ENCODE measurements around the gene FLT1. TPM values are rescaled to one million over a fixed set of nuclear protein-coding genes. Genes with fewer than 3 reads are reported as not detected.

Gene FLT1
- total RNA-seq, 4 donors from 2014 or later: 19.3 to 48.6 (median 24.4) TPM

DNA sequence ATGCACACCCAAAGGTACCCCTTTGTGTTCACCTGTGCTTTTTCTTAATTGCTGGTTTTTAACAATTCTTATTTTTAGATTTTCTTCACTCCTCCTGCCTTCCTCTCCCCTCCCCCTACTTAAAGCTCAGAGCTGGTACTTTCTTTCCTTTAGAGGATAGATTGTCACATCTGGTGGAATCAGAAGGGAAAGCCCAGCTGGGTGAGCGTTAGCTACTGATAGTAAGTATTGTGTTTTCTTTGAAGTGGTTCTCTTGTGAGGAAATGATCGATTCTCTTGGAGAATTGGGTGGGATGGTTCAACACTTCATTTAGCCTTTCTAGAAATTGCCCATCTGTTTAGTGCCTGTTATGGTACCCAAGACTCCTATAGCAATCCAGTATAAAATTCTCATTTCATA, 84.8 kb downstream of the FLT1 start:
- no peak overlapping the region for H3K4me3 ChIP-seq
- no peak overlapping the region for H3K27ac ChIP-seq
- H3K36me3 ChIP-seq: no peaks in the 10 kb centered on the region
- peaks cover 0 to 4% (median 2%) of the 10 kb centered on the region in 4 donors for H3K4me1 ChIP-seq
- no peak for DNase-seq (ENCODE audit: low spot score in 2 of 2)
- H3K27me3 ChIP-seq: no peaks in the 10 kb centered on the region
- 69 to 86% methylated on average over 2 of the region's 2 CpGs for WGBS, 2 donors
- no peaks in the 10 kb centered on the region for H3K9me3 ChIP-seq
- TF ChIP-seq EP300 (IDR thresholded peaks at IDR 0.05) (no peak), CTCF (IDR thresholded peaks at IDR 0.05) (no peak), POLR2A (IDR thresholded peaks at IDR 0.05) (no peak)

GRCh38 chr13:28409648-28410047, 85.3 kb downstream of the FLT1 start:
- no peak overlapping the region for H3K27ac ChIP-seq
- TF ChIP-seq EP300 (IDR thresholded peaks at IDR 0.05): no peak
- TF ChIP-seq CTCF (IDR thresholded peaks at IDR 0.05): no peak
- no peaks in the 10 kb centered on the region for H3K36me3 ChIP-seq
- no peak overlapping the region for H3K4me3 ChIP-seq
- peaks cover 0 to 4% (median 2%) of the 10 kb centered on the region in 4 donors for H3K4me1 ChIP-seq
- DNase-seq (ENCODE audit: low spot score in 2 of 2): no peak
- H3K9me3 ChIP-seq: no peaks in the 10 kb centered on the region
- H3K27me3 ChIP-seq: no peaks in the 10 kb centered on the region

DNA sequence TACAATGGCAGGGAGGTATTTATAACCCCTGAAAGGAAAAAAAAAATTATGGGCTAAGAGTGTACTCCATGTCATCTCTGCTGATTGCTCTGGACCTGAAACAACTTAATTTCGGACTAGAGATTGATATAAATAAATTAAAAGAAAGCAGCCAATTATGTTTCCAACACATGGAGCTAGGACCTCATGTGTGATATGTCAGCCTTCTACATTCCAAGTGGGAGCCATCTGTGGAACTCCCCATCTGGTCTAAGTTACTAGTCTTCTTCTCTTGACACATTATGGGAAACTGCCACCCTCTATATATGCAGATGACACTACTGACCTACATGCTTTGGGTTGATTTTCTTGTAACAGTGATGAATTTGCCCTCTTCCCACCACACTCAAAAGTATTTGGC, 86.1 kb downstream of the FLT1 start:
- 68 to 81% methylated on average over 1 of the region's 1 CpG for WGBS, 2 donors
- Histone ChIP-seq H3K36me3 (no peaks in the 10 kb centered on the region), H3K4me1 (peaks cover 0 to 4% (median 2%) of the 10 kb centered on the region in 4 donors), H3K27ac (no peak overlapping the region), H3K9me3 (no peaks in the 10 kb centered on the region), H3K27me3 (no peaks in the 10 kb centered on the region), H3K4me3 (no peak overlapping the region)
- DNase-seq (ENCODE audit: low spot score in 2 of 2): no peak
- TF ChIP-seq POLR2A (IDR thresholded peaks at IDR 0.05) (no peak), CTCF (IDR thresholded peaks at IDR 0.05) (no peak), EP300 (IDR thresholded peaks at IDR 0.05) (no peak)

- Histone ChIP-seq H3K27me3 (no peaks in the 10 kb centered on the region), H3K36me3 (no peaks in the 10 kb centered on the region), H3K4me3 (no peak overlapping the region), H3K4me1 (peaks cover 0 to 4% (median 2%) of the 10 kb centered on the region in 4 donors), H3K27ac (peak overlapping the region in 1 of 4 donors; percentile 43), H3K9me3 (no peaks in the 10 kb centered on the region)
- 26 to 35% methylated on average over 8 of the region's 8 CpGs for WGBS, 2 donors
- TF ChIP-seq POLR2A (IDR thresholded peaks at IDR 0.05) (no peak), EP300 (IDR thresholded peaks at IDR 0.05) (peak in 1 of 2 donors; percentile 84)
- DNase-seq (ENCODE audit: low spot score in 2 of 2): no peak
Measured at GRCh38 chr13:28408235-28408848, 86.6 kb downstream of the FLT1 start.

- Histone ChIP-seq H3K4me1 (peaks cover 0 to 2% (median under 1%) of the 10 kb centered on the region in 4 donors), H3K27me3 (no peaks in the 10 kb centered on the region), H3K36me3 (no peaks in the 10 kb centered on the region), H3K4me3 (no peak overlapping the region), H3K27ac (no peak overlapping the region), H3K9me3 (no peaks in the 10 kb centered on the region)
- 77 to 79% methylated on average over 13 of the region's 13 CpGs for WGBS, 2 donors
- TF ChIP-seq POLR2A (IDR thresholded peaks at IDR 0.05): no peak
- no peak for TF ChIP-seq CTCF (IDR thresholded peaks at IDR 0.05)
- TF ChIP-seq EP300 (IDR thresholded peaks at IDR 0.05): no peak
- no peak for DNase-seq (ENCODE audit: low spot score in 2 of 2)
Measured at GRCh38 chr13:28406733-28407266, 88.1 kb downstream of the FLT1 start.
